GM18502 (cell line): ENCODE measurements around the gene ADM.

Experiments used
- ATAC-seq: cut with Tn5 transposase; IDR thresholded peaks from one replicate; pipeline ENCODE4 v1.9.1; 2021; ENCODE audit warnings: mild to moderate bottlenecking; ENCODE audit not compliant: unreplicated experiment, poor library complexity

The ADM gene

DNA sequence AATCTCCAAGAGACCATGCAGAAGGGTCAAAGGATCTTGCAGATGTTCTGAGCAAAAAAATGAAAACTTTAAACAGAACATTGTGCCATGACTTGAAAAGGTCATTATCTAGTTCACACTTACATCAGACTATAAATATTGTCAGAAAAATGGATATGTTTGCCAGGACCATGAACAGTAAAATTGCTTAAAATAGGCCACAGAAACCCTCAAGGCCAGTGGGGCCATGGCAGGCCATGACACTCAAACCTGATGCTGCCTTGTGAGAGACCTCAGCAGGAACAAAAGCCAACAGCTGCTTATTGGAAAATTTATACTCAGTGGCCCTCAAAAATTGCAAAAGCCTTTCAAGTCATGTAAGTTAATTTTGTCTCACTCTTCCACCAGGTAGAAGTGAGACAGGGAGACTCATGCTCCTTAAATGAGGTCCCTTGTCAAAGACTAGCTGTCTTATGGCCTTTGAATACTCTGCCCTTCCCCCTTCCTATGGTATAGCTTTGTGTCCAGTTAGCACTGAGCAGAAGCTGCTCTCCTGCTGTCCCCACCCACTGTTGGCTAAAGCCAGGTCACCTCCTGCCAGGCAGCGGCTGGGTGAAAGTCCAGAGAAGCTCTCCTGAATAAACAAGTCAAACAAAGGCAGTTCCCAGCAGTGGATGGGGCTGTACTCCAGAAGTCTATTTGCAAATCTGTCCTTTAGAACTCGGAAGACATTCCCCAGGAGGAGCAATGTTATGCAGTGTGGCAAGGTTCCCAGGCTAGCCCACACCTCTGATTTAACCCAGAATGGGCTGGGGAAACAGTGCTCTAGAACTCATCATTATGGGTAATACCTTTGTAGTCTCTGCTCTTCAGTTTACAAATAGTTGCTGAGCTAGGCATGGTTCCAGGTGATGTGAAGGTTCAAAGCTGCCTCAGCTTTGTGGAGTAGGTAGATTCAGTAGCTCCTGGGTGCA is 21.4 kb downstream of the ADM start:
- ATAC-seq, result no peak

- ATAC-seq, result no peak
Measured at GRCh38 chr11:10327254-10327653, 22.4 kb downstream of the ADM start.

- no peak for ATAC-seq
Measured at GRCh38 chr11:10328314-10329098, 23.6 kb downstream of the ADM start.

GRCh38 chr11:10329356-10329755 is 24.5 kb downstream of the ADM start:
- no peak for ATAC-seq

DNA sequence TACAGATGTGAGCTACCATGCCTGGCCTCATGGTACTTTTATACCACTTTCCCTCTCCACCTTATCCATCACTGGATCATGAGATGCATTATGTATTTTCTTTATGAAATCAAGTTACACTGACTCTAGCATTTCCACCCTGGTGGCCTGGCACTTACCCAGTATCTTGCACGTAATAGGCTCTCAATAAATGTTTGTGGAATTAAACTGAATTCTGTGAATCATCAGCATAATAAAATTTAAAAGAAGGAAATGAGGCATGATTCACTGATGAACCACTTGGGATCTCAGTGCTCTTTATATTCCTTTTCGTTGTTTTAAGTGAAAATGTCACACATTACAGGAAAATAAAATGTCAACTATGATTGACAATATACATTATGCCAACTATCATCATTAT is 25.1 kb downstream of the ADM start:
- ATAC-seq, result no peak

- no peak for ATAC-seq
Measured at GRCh38 chr11:10331548-10332289, 26.8 kb downstream of the ADM start.

DNA sequence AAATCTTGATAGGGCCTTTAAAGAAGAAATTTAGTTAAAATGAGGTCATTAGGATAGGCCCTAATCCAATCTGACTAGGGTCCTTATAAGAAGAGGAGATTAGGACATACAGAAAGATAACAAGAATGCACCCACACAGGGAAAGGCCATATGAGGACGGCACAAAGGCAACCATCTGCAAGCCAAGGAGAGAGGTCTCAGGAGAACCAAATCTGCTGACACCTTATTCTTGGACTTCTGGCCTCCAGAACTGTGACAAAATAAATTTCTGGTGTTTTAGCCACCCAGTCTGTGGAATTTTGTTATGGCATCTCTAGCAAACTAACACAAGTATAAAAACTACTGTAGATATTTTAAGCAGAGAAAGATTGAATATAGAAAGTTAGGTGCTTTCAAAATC is 28.6 kb downstream of the ADM start:
- ATAC-seq, result no peak

- no peak for ATAC-seq
Measured at GRCh38 chr11:10338287-10338686, 33.4 kb downstream of the ADM start.

GRCh38 chr11:10348650-10349280 is 43.9 kb downstream of the ADM start:
- ATAC-seq, result no peak

DNA sequence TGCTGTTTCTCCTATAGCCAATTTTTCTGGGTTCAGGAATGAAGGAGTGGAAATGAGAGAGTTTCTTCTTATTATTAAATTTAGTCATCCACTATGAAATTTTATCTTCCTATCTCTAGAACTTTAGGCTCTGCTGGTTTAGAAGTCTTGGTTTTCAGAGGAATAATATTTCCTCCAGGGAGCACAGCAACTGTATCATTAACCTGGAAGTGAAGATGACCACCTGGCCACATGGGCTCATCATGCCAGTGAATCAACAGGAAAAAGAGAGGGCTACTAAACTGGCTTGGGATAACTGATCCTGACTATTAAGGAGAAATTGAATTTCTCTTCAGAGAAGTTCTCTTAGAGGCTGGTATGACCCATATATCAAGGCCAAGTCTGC is 44.4 kb downstream of the ADM start:
- no peak for ATAC-seq

DNA sequence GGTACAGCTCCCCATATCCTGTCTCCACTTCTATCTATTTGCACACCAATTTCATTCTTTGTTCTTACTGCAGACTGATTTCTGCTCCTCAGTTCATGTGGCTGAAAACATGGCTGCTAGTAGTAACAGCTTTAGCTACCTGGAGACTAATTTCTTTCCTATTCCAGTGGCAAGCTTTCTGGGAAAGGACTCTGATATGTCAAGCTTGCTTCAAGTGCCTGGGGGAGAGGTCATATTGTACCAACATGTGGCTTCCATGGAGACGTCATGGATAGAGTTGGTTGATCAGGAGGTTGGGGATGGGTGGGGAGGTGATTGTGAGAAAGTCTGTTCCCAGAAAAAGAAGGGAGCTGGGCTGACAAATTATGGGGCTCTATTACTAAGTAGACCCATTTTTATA is 44.9 kb downstream of the ADM start:
- no peak for ATAC-seq

DNA sequence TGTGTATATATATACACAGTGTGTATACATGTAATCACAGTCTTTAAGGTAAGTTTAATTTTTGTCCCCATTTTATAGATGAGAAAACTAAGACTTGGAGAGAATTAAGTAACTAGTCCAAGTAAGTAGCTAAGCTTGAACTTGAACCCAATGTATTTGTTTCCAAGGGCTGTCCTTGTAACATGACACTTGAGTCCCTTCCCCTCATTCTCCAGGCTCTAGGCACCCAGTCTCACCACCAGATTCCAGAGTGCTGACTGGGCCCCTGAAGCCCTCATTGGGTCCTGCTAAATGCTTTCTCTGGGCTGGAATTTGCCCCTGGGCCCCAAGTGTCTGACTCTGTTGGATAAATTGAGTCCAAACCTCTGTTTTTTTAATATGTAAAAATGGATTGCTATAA is 45.5 kb downstream of the ADM start:
- no peak for ATAC-seq

GRCh38 chr11:10351435-10351764 is 46.5 kb downstream of the ADM start:
- ATAC-seq, result no peak

GRCh38 chr11:10351765-10352641 is 47.1 kb downstream of the ADM start:
- ATAC-seq, result no peak

DNA sequence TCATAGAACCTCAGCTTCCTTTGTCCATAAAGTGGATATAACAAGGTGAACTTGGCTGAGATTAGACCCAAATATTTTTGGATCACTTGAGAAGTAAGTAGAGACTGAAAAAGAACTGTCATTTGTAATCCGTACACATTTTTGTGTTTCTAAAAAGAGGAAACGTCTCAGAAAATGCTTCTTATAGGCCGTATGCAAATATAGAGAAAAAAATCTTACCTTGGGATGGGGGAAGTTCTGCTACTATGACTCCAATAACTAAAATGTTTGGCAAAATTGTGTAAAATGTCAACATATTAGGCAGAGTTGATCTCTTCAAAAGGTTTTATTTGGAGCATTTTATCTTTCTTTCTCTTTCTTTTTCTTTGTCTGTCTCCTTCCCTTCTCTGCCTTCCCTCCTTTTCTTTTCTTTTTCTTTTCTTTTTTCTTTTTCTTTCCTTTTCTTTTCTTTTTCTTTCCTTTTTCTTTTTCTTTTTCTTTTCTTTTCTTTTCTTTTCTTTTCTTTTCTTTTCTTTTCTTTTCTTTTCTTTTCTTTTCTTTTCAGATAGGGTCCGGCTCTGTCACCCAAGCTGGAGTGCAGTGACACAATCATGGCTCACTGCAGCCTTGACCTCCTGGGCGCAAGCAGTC is 48.2 kb downstream of the ADM start:
- ATAC-seq, result no peak

DNA sequence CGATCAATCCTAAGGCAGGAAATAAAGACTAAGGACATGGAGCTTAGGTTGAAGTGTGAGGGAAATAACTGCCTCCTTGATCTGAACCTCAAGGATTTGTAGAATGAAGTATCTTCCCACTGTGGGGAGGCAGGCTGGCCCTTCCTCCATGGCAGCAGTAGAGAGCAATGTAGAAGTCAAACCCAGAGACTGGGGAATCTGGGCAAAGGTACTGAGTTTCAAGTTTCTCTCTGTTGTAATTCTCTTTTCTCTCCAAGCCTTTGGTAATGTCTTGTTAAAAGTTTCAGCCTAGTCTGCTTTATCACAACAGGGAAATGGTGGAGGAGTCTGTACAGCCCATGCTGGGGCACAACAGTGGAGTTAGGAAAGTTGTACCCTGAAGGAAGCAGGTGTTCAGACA is 49.5 kb downstream of the ADM start:
- ATAC-seq, result no peak

- no peak for ATAC-seq
Measured at GRCh38 chr11:10355257-10355661, 50.4 kb downstream of the ADM start.

DNA sequence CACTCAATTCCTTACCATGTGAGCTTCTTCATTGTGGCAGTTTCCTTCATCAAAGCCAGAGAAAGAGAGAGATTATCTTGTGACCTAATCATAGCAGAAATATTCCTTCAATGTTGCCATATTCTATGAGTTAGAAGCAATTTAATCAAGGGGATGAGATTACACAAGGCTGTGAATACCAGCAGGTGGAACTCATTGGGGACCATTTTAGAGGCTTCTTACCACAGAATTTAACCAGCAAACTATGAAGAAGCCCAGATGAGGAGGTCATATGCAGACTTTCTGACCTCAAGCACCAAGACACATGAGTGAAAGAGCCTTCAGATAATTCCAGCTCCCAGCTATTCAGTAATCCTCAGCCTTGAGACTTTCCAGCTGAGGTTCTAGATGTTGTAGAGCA is 51.3 kb downstream of the ADM start:
- no peak for ATAC-seq
